Stimulated activated CD8-positive, alpha-beta memory T cell treated with anti-CD3 and anti-CD28 coated beads, Interleukin-2, amount 100 ng/mL, for 1 hour (primary cell): ENCODE measurements around the gene PARD3B.

Experiments used
- DNase-seq, 2 donors: peaks; one replicate each; pipeline ENCODE4 v3.0.0-alpha.2; 2020; ENCODE audit warnings: low read depth in 2 of 2

Gene PARD3B

GRCh38 chr2:204652063-204652462 lies 106.8 kb downstream of the PARD3B start:
- DNase-seq = no peak

GRCh38 chr2:204654669-204655068 lies 109.4 kb downstream of the PARD3B start:
- DNase-seq = no peak

- no peak for DNase-seq
These were observed 109.8 kb downstream of the PARD3B start for GRCh38 chr2:204655101-204655500.

- no peak for DNase-seq
These were observed 110.4 kb downstream of the PARD3B start for GRCh38 chr2:204655626-204656025.

- no peak for DNase-seq
These were observed 111.7 kb downstream of the PARD3B start for GRCh38 chr2:204657024-204657423.

- DNase-seq = no peak
These were observed 117.7 kb downstream of the PARD3B start for GRCh38 chr2:204662956-204663355.

GRCh38 chr2:204663816-204664425 lies 118.6 kb downstream of the PARD3B start:
- no peak for DNase-seq

- DNase-seq = no peak
These were observed 119.4 kb downstream of the PARD3B start for GRCh38 chr2:204664708-204665121.

- DNase-seq = no peak
These were observed 119.9 kb downstream of the PARD3B start for GRCh38 chr2:204665207-204665606.

- no peak for DNase-seq
These were observed 120.5 kb downstream of the PARD3B start for GRCh38 chr2:204665771-204666170.

- DNase-seq = no peak
These were observed 122.7 kb downstream of the PARD3B start for GRCh38 chr2:204667990-204668389.

- DNase-seq = no peak
These were observed 124.1 kb downstream of the PARD3B start for GRCh38 chr2:204669382-204669781.

- DNase-seq = no peak
These were observed 124.8 kb downstream of the PARD3B start for GRCh38 chr2:204670124-204670523.

- DNase-seq = no peak
These were observed 125.5 kb downstream of the PARD3B start for GRCh38 chr2:204670756-204671155.

- DNase-seq = no peak
These were observed 127.5 kb downstream of the PARD3B start for GRCh38 chr2:204672772-204673171.

GRCh38 chr2:204673877-204674276 lies 128.6 kb downstream of the PARD3B start:
- no peak for DNase-seq

GRCh38 chr2:204678031-204678430 lies 132.8 kb downstream of the PARD3B start:
- DNase-seq = no peak

GRCh38 chr2:204680576-204680975 lies 135.3 kb downstream of the PARD3B start:
- no peak for DNase-seq

GRCh38 chr2:204681412-204681811 lies 136.1 kb downstream of the PARD3B start:
- DNase-seq = no peak

- no peak for DNase-seq
These were observed 138.1 kb downstream of the PARD3B start for GRCh38 chr2:204683384-204683783.

- no peak for DNase-seq
These were observed 141.1 kb downstream of the PARD3B start for GRCh38 chr2:204686406-204686805.

- DNase-seq = no peak
These were observed 142.5 kb downstream of the PARD3B start for GRCh38 chr2:204687776-204688175.

GRCh38 chr2:204691911-204692510 lies 146.7 kb downstream of the PARD3B start:
- no peak for DNase-seq

GRCh38 chr2:204692790-204693189 lies 147.5 kb downstream of the PARD3B start:
- no peak for DNase-seq
